Activated B cell treated with CpG ODN at 0.5 μM for 24 hours (primary cell): ENCODE measurements around the gene LCE2D. TPM values are rescaled to one million over a fixed set of nuclear protein-coding genes. Genes with fewer than 3 reads are reported as not detected.
"Not testable (repeated sequence)": the region's sequence is repeated elsewhere in the genome, so short reads cannot be mapped to it uniquely, and the experiment has no call there.

ENCODE experiments used
- ATAC-seq: fragments of 200-7000 bp; cut with Tn5 transposase; one replicate; pipeline ENCODE4 v1.10.0; 2021; ENCODE audit warnings: low read depth, mild to moderate bottlenecking, moderate library complexity
- CTCF ChIA-PET: fragments of 350-600 bp; sonication (Branson Sonifier 250); formaldehyde crosslinking; loops from one replicate; lab custom pipeline; 2021; ENCODE audit warnings: antibody characterized with exemption; lab: Charles Lee
- POLR2A ChIA-PET: fragments of 350-600 bp; sonication (Branson Sonifier 250); formaldehyde crosslinking; loops from one replicate; lab custom pipeline; 2021; ENCODE audit warnings: antibody characterized with exemption; lab: Charles Lee
- DNase-seq: peaks from one replicate; pipeline ENCODE4 v3.0.0; 2022
- H3K27ac Mint-ChIP-seq: one replicate; pipeline ENCODE4 v1.8.0; 2020; ENCODE audit warnings: mixed read lengths
- H3K27me3 Mint-ChIP-seq: one replicate; pipeline ENCODE4 v1.8.0; 2021; ENCODE audit warnings: mixed read lengths
- H3K36me3 Mint-ChIP-seq: one replicate; pipeline ENCODE4 v1.8.0; 2021; ENCODE audit warnings: low read depth, mixed read lengths
- H3K4me1 Mint-ChIP-seq: one replicate; pipeline ENCODE4 v1.8.0; 2021; ENCODE audit warnings: mixed read lengths
- H3K4me3 Mint-ChIP-seq: one replicate; pipeline ENCODE4 v1.8.0; 2020; ENCODE audit warnings: mild to moderate bottlenecking, mixed read lengths
- H3K9me3 Mint-ChIP-seq: one replicate; pipeline ENCODE4 v1.8.0; 2020; ENCODE audit warnings: mixed read lengths
- CTCF ChIP-seq: fragments of 200-600 bp; IDR thresholded peaks from one replicate; pipeline ENCODE4 v1.8.0; 2022; ENCODE audit warnings: antibody characterized with exemption, mild to moderate bottlenecking
- intact Hi-C: fragments of 100-400 bp; cut with micrococcal nuclease; formaldehyde crosslinking; loops from one replicate; pipeline ENCODE4 v1.15.1; 2024
- total RNA-seq: library from RNA; stranded (reverse); gene quantifications from 2 replicates; pipeline ENCODE4 v1.2.3, GENCODE V29; 2022

Gene LCE2D
- total RNA-seq, 1 donor from 2014 or later, result not detected

- Mint-ChIP-seq H3K9me3 (no peaks in the 10 kb centered on the region), H3K4me1 (no peaks in the 10 kb centered on the region), H3K4me3 (no peak overlapping the region), H3K36me3 (no peaks in the 10 kb centered on the region), H3K27me3 (peaks cover 13% of the 10 kb centered on the region), H3K27ac (no peak overlapping the region)
- intact Hi-C loops, result no loop called here
- DNase-seq, result no peak
- POLR2A ChIA-PET, result no interaction called here
- no peak for ATAC-seq
- CTCF ChIA-PET, result no interaction called here
- no peak for TF ChIP-seq CTCF
These were observed 4.5 kb downstream of the LCE2D start for GRCh38 chr1:152667648-152668047.

GRCh38 chr1:152673016-152673415 lies 9.8 kb downstream of the LCE2D start:
- H3K36me3 Mint-ChIP-seq, result no peaks in the 10 kb centered on the region
- ATAC-seq (no peak), DNase-seq (no peak)
- TF ChIP-seq CTCF, result no peak
- no peaks in the 10 kb centered on the region for H3K4me1 Mint-ChIP-seq
- H3K9me3 Mint-ChIP-seq, result no peaks in the 10 kb centered on the region
- intact Hi-C loops, result no loop called here
- ChIA-PET POLR2A (no interaction called here), CTCF (no interaction called here)
- H3K4me3 Mint-ChIP-seq, result no peak overlapping the region
- peaks cover 2% of the 10 kb centered on the region for H3K27me3 Mint-ChIP-seq
- H3K27ac Mint-ChIP-seq, result no peak overlapping the region

GRCh38 chr1:152674983-152675382 lies 11.8 kb downstream of the LCE2D start, which contains the start of gene LCE2C:
LCE2C (plus strand) TSS chr1:152675279; CDS start chr1:152676016, 737 bp downstream.
- ATAC-seq, H3K9me3 Mint-ChIP-seq, H3K27me3 Mint-ChIP-seq, CTCF ChIA-PET, H3K36me3 Mint-ChIP-seq, POLR2A ChIA-PET, H3K27ac Mint-ChIP-seq, H3K4me1 Mint-ChIP-seq, H3K4me3 Mint-ChIP-seq, intact Hi-C loops, DNase-seq: not testable (repeated sequence)

GRCh38 chr1:152679459-152679858 lies 16.3 kb downstream of the LCE2D start:
- POLR2A ChIA-PET, result no interaction called here
- TF ChIP-seq CTCF, result no peak
- peaks cover 15% of the 10 kb centered on the region for H3K27me3 Mint-ChIP-seq

GRCh38 chr1:152681616-152682015 lies 18.4 kb downstream of the LCE2D start:
- peaks cover 15% of the 10 kb centered on the region for H3K27me3 Mint-ChIP-seq
- H3K36me3 Mint-ChIP-seq, result no peaks in the 10 kb centered on the region
- intact Hi-C loops, result no loop called here
- DNase-seq (no peak), ATAC-seq (no peak)
- no peak overlapping the region for H3K4me3 Mint-ChIP-seq
- H3K4me1 Mint-ChIP-seq, result no peaks in the 10 kb centered on the region
- CTCF ChIA-PET, result no interaction called here
- H3K9me3 Mint-ChIP-seq, result no peaks in the 10 kb centered on the region
- no peak for TF ChIP-seq CTCF
- no peak overlapping the region for H3K27ac Mint-ChIP-seq
- POLR2A ChIA-PET, result no interaction called here

More at GRCh38 chr1:152679459-152679858, 16.3 kb downstream of the LCE2D start:
- no peak for DNase-seq
- Mint-ChIP-seq H3K36me3 (no peaks in the 10 kb centered on the region), H3K4me3 (no peak overlapping the region), H3K9me3 (no peaks in the 10 kb centered on the region), H3K27ac (no peak overlapping the region), H3K4me1 (no peaks in the 10 kb centered on the region)
- ATAC-seq, result no peak
- CTCF ChIA-PET, result no interaction called here
- intact Hi-C loops, result no loop called here

- Mint-ChIP-seq H3K36me3 (no peaks in the 10 kb centered on the region), H3K4me1 (no peaks in the 10 kb centered on the region), H3K4me3 (no peak overlapping the region), H3K27ac (no peak overlapping the region), H3K9me3 (no peaks in the 10 kb centered on the region), H3K27me3 (peaks cover 13% of the 10 kb centered on the region)
- intact Hi-C loops, result no loop called here
- ChIA-PET CTCF (no interaction called here), POLR2A (no interaction called here)
- TF ChIP-seq CTCF, result no peak
- no peak for ATAC-seq
- DNase-seq, result no peak
These were observed 20.7 kb downstream of the LCE2D start for GRCh38 chr1:152683846-152684245.

GRCh38 chr1:152685823-152686222 lies 22.6 kb downstream of the LCE2D start, which contains the start of gene LCE2B:
LCE2B (plus strand) TSS chr1:152686123; CDS start chr1:152686844, 721 bp downstream.
- DNase-seq, POLR2A ChIA-PET, H3K4me3 Mint-ChIP-seq, ATAC-seq, H3K27ac Mint-ChIP-seq, H3K4me1 Mint-ChIP-seq, intact Hi-C loops, H3K36me3 Mint-ChIP-seq, CTCF ChIA-PET, H3K9me3 Mint-ChIP-seq: not testable (repeated sequence)
- H3K27me3 Mint-ChIP-seq, result peaks cover 20% of the 10 kb centered on the region
